Panc1 (cell line): Measurements from ENCODE around the gene GRID1. TPM values are rescaled to one million over a fixed set of nuclear protein-coding genes. Genes with fewer than 3 reads are reported as not detected.

Experiments
- ATAC-seq: fragments of 200-7000 bp; cut with Tn5 transposase; 2 replicates; pipeline ENCODE4 v1.9.1; 2020; ENCODE audit warnings: mild to moderate bottlenecking, moderate library complexity
- BruUV-seq: library from RNA; stranded (reverse); fragments of 400-500 nt; replicated peaks from 2 replicates; lab custom pipeline; 2021; lab: Mats Ljungman, UMichigan
- CTCF ChIA-PET: fragments of 300-600 bp; sonication (Branson Sonifier 250); formaldehyde crosslinking; loops from one replicate; lab custom pipeline; 2022; ENCODE audit warnings: antibody characterized with exemption; lab: Charles Lee
- POLR2A ChIA-PET: fragments of 300-600 bp; sonication (Branson Sonifier 250); formaldehyde crosslinking; loops from one replicate; lab custom pipeline; 2022; ENCODE audit warnings: antibody characterized with exemption; lab: Charles Lee
- DNase-seq: peaks from one replicate; pipeline ENCODE4 v3.0.0-alpha.2; 2010; ENCODE audit warnings: low read depth, low spot score
- H3K27ac ChIP-seq: 2 replicates; pipeline ENCODE4 v1.5.1; 2011; ENCODE audit warnings: mild to moderate bottlenecking, low read length, inconsistent platforms
- H3K27me3 ChIP-seq: fragments of 200-500 bp; sonication (Bioruptor generic); 2 replicates; pipeline ENCODE4 v1.6.0; 2014; ENCODE audit warnings: low read length, inconsistent platforms; ENCODE audit not compliant: control insufficient read depth, insufficient read depth
- H3K36me3 ChIP-seq: fragments of 200-500 bp; sonication (Bioruptor generic); 2 replicates; pipeline ENCODE4 v1.5.1; 2014; ENCODE audit warnings: inconsistent platforms, mild to moderate bottlenecking, low read length, moderate library complexity; ENCODE audit not compliant: control insufficient read depth, insufficient read depth
- H3K4me1 ChIP-seq: 2 replicates; pipeline ENCODE4 v1.5.1; 2011; ENCODE audit warnings: inconsistent platforms, mild to moderate bottlenecking, low read length, moderate library complexity; ENCODE audit not compliant: control insufficient read depth, insufficient read depth
- H3K4me3 ChIP-seq, 2 experiments: 2 replicates each; pipeline ENCODE4 v1.5.1; 2011 to 2012; ENCODE audit warnings: low read depth in 2 of 2, low read length in 2 of 2, mild to moderate bottlenecking in 2 of 2, inconsistent platforms in 1 of 2, moderate library complexity in 1 of 2
- H3K9me3 ChIP-seq: fragments of 200-500 bp; sonication (Bioruptor generic); 2 replicates; pipeline ENCODE4 v1.5.1; 2014; ENCODE audit warnings: low read depth, mild to moderate bottlenecking, inconsistent platforms, low read length, moderate library complexity; ENCODE audit not compliant: control insufficient read depth, insufficient read depth
- CTCF ChIP-seq: fragments of 450-650 bp; IDR thresholded peaks from 2 replicates; pipeline ENCODE4 v1.5.1; 2017; ENCODE audit warnings: mild to moderate bottlenecking
- POLR2AphosphoS5 ChIP-seq: IDR thresholded peaks from 2 replicates; pipeline ENCODE4 v1.6.1; 2012; ENCODE audit warnings: mild to moderate bottlenecking, low read depth, low read length, moderate library complexity
- SIN3A ChIP-seq: IDR thresholded peaks from 2 replicates; pipeline ENCODE4 v1.6.1; 2012; ENCODE audit warnings: low read depth, mild to moderate bottlenecking, low read length, moderate library complexity, borderline replicate concordance; ENCODE audit not compliant: insufficient read depth
- TCF7L2 ChIP-seq: IDR thresholded peaks from 2 replicates; pipeline ENCODE4 v1.6.1; 2011; ENCODE audit warnings: mild to moderate bottlenecking, low read depth, low read length, inconsistent platforms
- in situ Hi-C: cut with HindIII; loops from 2 replicates; pipeline ENCODE4 v1.10.0; 2016; ENCODE audit warnings: low sequenced_read_pairs, low pct_unique_long_range_greater_than_20kb
- intact Hi-C: fragments of 100-400 bp; cut with micrococcal nuclease; formaldehyde crosslinking; loops from one replicate; pipeline ENCODE4 v1.10.0; 2022; ENCODE audit not compliant: unreplicated experiment
- total RNA-seq: library from RNA; stranded (reverse); gene quantifications from one replicate; pipeline ENCODE4 v1.2.1, GENCODE V29; 2021; ENCODE audit not compliant: unreplicated experiment
- TF ChIP-seq, protein P1 (sequence below), 2 experiments: IDR thresholded peaks; 2 replicates each; pipeline ENCODE4 v1.6.1; 2011 to 2012; ENCODE audit warnings: low read depth in 2 of 2, control low read depth in 1 of 2, low read length in 1 of 2, mild to moderate bottlenecking in 1 of 2, moderate library complexity in 1 of 2; ENCODE audit not compliant: insufficient read depth in 1 of 2

The GRID1 gene
- total RNA-seq, 1 experiment from 2014 or later, result 2.3 TPM

DNA sequence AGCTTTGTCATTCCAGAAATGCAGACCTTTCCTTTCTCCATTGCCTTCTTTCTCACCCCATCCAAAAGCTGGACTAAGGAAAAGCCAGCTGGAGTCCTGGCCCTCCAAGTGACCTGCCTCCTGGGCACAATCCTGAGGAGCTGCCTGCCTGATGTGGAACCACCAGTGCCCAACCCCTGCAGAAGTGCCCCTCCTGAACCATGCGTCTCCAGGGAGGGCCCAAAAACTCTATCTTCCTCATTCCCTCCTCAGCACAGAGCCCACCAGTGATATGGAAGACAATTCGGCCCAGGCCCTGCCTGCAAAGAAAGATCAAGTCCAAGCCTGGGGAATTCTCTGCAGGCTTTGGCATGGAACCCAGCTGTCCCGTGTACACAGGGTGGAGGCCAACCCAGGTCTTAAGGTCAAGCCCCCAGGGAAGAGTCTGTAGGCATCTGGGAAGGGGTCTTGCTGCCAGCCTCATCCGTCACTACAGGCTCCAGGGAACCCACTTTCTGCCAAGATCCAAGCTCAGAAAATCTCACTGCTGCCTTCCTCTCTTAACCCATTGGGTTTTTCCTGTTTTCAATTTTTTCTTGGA lies 3.5 kb upstream of the GRID1 start:
- POLR2A ChIA-PET, result no interaction called here
- Histone ChIP-seq H3K9me3 (no peaks in the 10 kb centered on the region), H3K4me3 (no peak overlapping the region), H3K36me3 (no peaks in the 10 kb centered on the region), H3K27me3 (peaks cover 6% of the 10 kb centered on the region; the same call in 1 of the 2 replicates), H3K4me1 (no peaks in the 10 kb centered on the region; the same call in 1 of the 2 replicates), H3K27ac (no peak overlapping the region)
- no TSS peak for BruUV-seq
- intact Hi-C loops (loop anchor here (10.0 kb wide), 3 partner anchors 195 to 1815 kb away; no protein-coding TSS in a partner anchor), in situ Hi-C loops (no loop called here)
- ATAC-seq, result no peak
- TF ChIP-seq CTCF, result no peak
- no peak for TF ChIP-seq POLR2AphosphoS5
- TF ChIP-seq SIN3A, result no peak
- TF ChIP-seq, protein P1, sequence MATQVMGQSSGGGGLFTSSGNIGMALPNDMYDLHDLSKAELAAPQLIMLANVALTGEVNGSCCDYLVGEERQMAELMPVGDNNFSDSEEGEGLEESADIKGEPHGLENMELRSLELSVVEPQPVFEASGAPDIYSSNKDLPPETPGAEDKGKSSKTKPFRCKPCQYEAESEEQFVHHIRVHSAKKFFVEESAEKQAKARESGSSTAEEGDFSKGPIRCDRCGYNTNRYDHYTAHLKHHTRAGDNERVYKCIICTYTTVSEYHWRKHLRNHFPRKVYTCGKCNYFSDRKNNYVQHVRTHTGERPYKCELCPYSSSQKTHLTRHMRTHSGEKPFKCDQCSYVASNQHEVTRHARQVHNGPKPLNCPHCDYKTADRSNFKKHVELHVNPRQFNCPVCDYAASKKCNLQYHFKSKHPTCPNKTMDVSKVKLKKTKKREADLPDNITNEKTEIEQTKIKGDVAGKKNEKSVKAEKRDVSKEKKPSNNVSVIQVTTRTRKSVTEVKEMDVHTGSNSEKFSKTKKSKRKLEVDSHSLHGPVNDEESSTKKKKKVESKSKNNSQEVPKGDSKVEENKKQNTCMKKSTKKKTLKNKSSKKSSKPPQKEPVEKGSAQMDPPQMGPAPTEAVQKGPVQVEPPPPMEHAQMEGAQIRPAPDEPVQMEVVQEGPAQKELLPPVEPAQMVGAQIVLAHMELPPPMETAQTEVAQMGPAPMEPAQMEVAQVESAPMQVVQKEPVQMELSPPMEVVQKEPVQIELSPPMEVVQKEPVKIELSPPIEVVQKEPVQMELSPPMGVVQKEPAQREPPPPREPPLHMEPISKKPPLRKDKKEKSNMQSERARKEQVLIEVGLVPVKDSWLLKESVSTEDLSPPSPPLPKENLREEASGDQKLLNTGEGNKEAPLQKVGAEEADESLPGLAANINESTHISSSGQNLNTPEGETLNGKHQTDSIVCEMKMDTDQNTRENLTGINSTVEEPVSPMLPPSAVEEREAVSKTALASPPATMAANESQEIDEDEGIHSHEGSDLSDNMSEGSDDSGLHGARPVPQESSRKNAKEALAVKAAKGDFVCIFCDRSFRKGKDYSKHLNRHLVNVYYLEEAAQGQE (IDR thresholded peaks at IDR 0.05; ENCODE audit: insufficient read depth in 1 of 2, low read depth in 2 of 2, low read length in 1 of 2), result no peak
- no peak for TF ChIP-seq TCF7L2
- no peak for DNase-seq
- CTCF ChIA-PET, result interaction anchor here (0.7 kb wide), 1 partner anchor 28 kb away, joined by 3 read pairs; no protein-coding TSS in a partner anchor

GRCh38 chr10:86368987-86369386 lies 2.4 kb upstream of the GRID1 start:
- ATAC-seq, result no peak
- no peaks in the 10 kb centered on the region for H3K9me3 ChIP-seq
- H3K4me3 ChIP-seq, result no peak overlapping the region
- no TSS peak for BruUV-seq
- no peak overlapping the region for H3K27ac ChIP-seq
- DNase-seq, result no peak
- in situ Hi-C loops, result no loop called here
- H3K4me1 ChIP-seq, result no peaks in the 10 kb centered on the region; the same call in 1 of the 2 replicates
- H3K27me3 ChIP-seq, result peaks cover 6% of the 10 kb centered on the region; the same call in 1 of the 2 replicates
- no peaks in the 10 kb centered on the region for H3K36me3 ChIP-seq
- ChIA-PET POLR2A (no interaction called here), CTCF (no interaction called here)
- intact Hi-C loops, result no loop called here
- TF ChIP-seq SIN3A, result no peak
- TF ChIP-seq TCF7L2, result no peak
- TF ChIP-seq POLR2AphosphoS5, result no peak
- TF ChIP-seq CTCF, result no peak
- TF ChIP-seq, protein P1 (IDR thresholded peaks at IDR 0.05; ENCODE audit: insufficient read depth in 1 of 2, low read depth in 2 of 2, low read length in 1 of 2), result no peak
